HepG2 (cell line): Measurements from ENCODE around the gene PPP1R9A. TPM values are rescaled to one million over a fixed set of nuclear protein-coding genes. Genes with fewer than 3 reads are reported as not detected.

Source experiments
- ATAD3A ChIP-seq: sonication (generic); formaldehyde crosslinking; IDR thresholded peaks from 2 replicates; pipeline ENCODE4 v1.4.0; 2020; ENCODE audit warnings: missing genetic modification reagents
- IRX3 ChIP-seq: sonication (generic); formaldehyde crosslinking; IDR thresholded peaks from 2 replicates; pipeline ENCODE4 v1.8.1; 2023; ENCODE audit warnings: mild to moderate bottlenecking, low read depth, missing genetic modification reagents, borderline replicate concordance
- KDM4B ChIP-seq: sonication (generic); formaldehyde crosslinking; IDR thresholded peaks from 2 replicates; pipeline ENCODE4 v1.4.0; 2020; ENCODE audit warnings: missing genetic modification reagents
- KLF6 ChIP-seq: IDR thresholded peaks from 2 replicates; pipeline ENCODE4 v1.8.0; 2016; ENCODE audit warnings: missing biosample characterization, missing genetic modification reagents
- MYC ChIP-seq: sonication (generic); formaldehyde crosslinking; IDR thresholded peaks from 2 replicates; pipeline ENCODE4 v1.9.0; 2021; ENCODE audit warnings: missing genetic modification reagents, borderline replicate concordance
- NFYB ChIP-seq: sonication (generic); formaldehyde crosslinking; IDR thresholded peaks from 2 replicates; pipeline ENCODE4 v1.4.0; 2020; ENCODE audit warnings: missing genetic modification reagents
- PCBP1 ChIP-seq: fragments of 200-400 bp; formaldehyde crosslinking; IDR thresholded peaks from 2 replicates; pipeline ENCODE4 v1.6.1; 2017; ENCODE audit warnings: mild to moderate bottlenecking, low read depth, low read length, borderline replicate concordance
- PHB2 ChIP-seq: fragments of 450-650 bp; IDR thresholded peaks from 2 replicates; pipeline ENCODE4 v1.6.1; 2018; ENCODE audit not compliant: partially characterized antibody
- PPARG ChIP-seq: conservative IDR thresholded peaks from 2 replicates; pipeline ENCODE4 v1.6.1; 2016; ENCODE audit warnings: missing biosample characterization, missing genetic modification reagents
- SALL2 ChIP-seq: sonication (generic); formaldehyde crosslinking; IDR thresholded peaks from 2 replicates; pipeline ENCODE4 v1.8.1; 2023; ENCODE audit warnings: mild to moderate bottlenecking, missing genetic modification reagents, inconsistent platforms
- SETDB1 ChIP-seq: sonication (generic); formaldehyde crosslinking; IDR thresholded peaks from 2 replicates; pipeline ENCODE4 v1.5.1; 2020; ENCODE audit warnings: missing genetic modification reagents, mild to moderate bottlenecking, borderline replicate concordance
- TARDBP ChIP-seq: sonication (generic); formaldehyde crosslinking; IDR thresholded peaks from 2 replicates; pipeline ENCODE4 v1.8.0; 2022; ENCODE audit warnings: mild to moderate bottlenecking, missing genetic modification reagents
- TMF1 ChIP-seq: sonication (generic); formaldehyde crosslinking; IDR thresholded peaks from 2 replicates; pipeline ENCODE4 v1.8.1; 2022; ENCODE audit warnings: low read depth, missing genetic modification reagents
- ZBTB1 ChIP-seq: sonication (generic); formaldehyde crosslinking; IDR thresholded peaks from 2 replicates; pipeline ENCODE4 v1.4.0; 2020; ENCODE audit warnings: missing genetic modification reagents, borderline replicate concordance
- ZKSCAN5 ChIP-seq: sonication (generic); formaldehyde crosslinking; IDR thresholded peaks from 2 replicates; pipeline ENCODE4 v1.5.1; 2020; ENCODE audit warnings: mild to moderate bottlenecking, missing genetic modification reagents
- ZNF180 ChIP-seq: sonication (generic); formaldehyde crosslinking; IDR thresholded peaks from 2 replicates; pipeline ENCODE4 v1.4.0; 2020; ENCODE audit warnings: low read depth, missing genetic modification reagents, borderline replicate concordance
- ZNF292 ChIP-seq: sonication (generic); formaldehyde crosslinking; IDR thresholded peaks from 2 replicates; pipeline ENCODE4 v1.8.1; 2022; ENCODE audit warnings: mild to moderate bottlenecking, low read depth, missing genetic modification reagents, borderline replicate concordance
- ZNF3 ChIP-seq: IDR thresholded peaks from 2 replicates; pipeline ENCODE4 v1.7.0; 2017; ENCODE audit warnings: inconsistent platforms
- ZNF644 ChIP-seq: IDR thresholded peaks from 2 replicates; pipeline ENCODE4 v1.6.1; 2016; ENCODE audit warnings: low read depth
- ZNF678 ChIP-seq: sonication (generic); formaldehyde crosslinking; IDR thresholded peaks from 2 replicates; pipeline ENCODE4 v1.4.0; 2020; ENCODE audit warnings: mild to moderate bottlenecking, missing genetic modification reagents
- ZNF768 ChIP-seq: sonication (generic); formaldehyde crosslinking; IDR thresholded peaks from 2 replicates; pipeline ENCODE4 v1.4.0; 2020; ENCODE audit warnings: missing genetic modification reagents
- polyA plus RNA-seq, 8 experiments: library from polyadenylated mRNA; depleted of rRNA in 3 of 8; stranded (reverse) in 7 of 8; unstranded in 1 of 8; fragments of >200 nt; fragmentation: Illumina TruSeq in 4 of 8; extraction: Trizol in 4 of 8; gene quantifications; 2 replicates each; pipeline versions ENCODE4 v1.2.1 to v1.2.3, GENCODE V29; 2011 to 2016; ENCODE audit warnings: low read depth in 4 of 8, missing spikeins in 1 of 8, mixed read lengths in 1 of 8; ENCODE audit not compliant: insufficient read depth in 1 of 8
- total RNA-seq, 5 experiments: library from RNA; depleted of rRNA; stranded (reverse); fragments of >200 nt; fragmentation: Illumina TruSeq; extraction: Trizol; gene quantifications; 2 replicates each; pipeline ENCODE4 v1.2.3, GENCODE V29; 2016; ENCODE audit warnings: low read depth in 1 of 5
- TF ChIP-seq, protein P1 (sequence below): sonication (generic); formaldehyde crosslinking; IDR thresholded peaks from 2 replicates; pipeline ENCODE4 v1.4.0; 2020; ENCODE audit warnings: missing genetic modification reagents
- TF ChIP-seq, protein P2 (sequence below): sonication (generic); formaldehyde crosslinking; IDR thresholded peaks from 2 replicates; pipeline ENCODE4 v1.8.1; 2023; ENCODE audit warnings: mild to moderate bottlenecking, missing genetic modification reagents
- TF ChIP-seq, protein P3 (sequence below): sonication (generic); formaldehyde crosslinking; IDR thresholded peaks from 2 replicates; pipeline ENCODE4 v1.8.0; 2022; ENCODE audit warnings: missing genetic modification reagents, mild to moderate bottlenecking, inconsistent platforms, borderline replicate concordance
- TF ChIP-seq, protein P4 (sequence below): sonication (generic); formaldehyde crosslinking; IDR thresholded peaks from 2 replicates; pipeline ENCODE4 v1.8.0; 2022; ENCODE audit warnings: mild to moderate bottlenecking, missing genetic modification reagents, moderate library complexity
- TF ChIP-seq, protein P5 (sequence below): sonication (generic); formaldehyde crosslinking; IDR thresholded peaks from 2 replicates; pipeline ENCODE4 v1.4.0; 2020; ENCODE audit warnings: mild to moderate bottlenecking, missing genetic modification reagents

PPP1R9A gene
- total and polyA plus RNA-seq, 2 of the 13 experiments (the other 11 are each of a cell fraction or from before 2014, with no cell fraction given) = 11.4 to 31.9 TPM

DNA sequence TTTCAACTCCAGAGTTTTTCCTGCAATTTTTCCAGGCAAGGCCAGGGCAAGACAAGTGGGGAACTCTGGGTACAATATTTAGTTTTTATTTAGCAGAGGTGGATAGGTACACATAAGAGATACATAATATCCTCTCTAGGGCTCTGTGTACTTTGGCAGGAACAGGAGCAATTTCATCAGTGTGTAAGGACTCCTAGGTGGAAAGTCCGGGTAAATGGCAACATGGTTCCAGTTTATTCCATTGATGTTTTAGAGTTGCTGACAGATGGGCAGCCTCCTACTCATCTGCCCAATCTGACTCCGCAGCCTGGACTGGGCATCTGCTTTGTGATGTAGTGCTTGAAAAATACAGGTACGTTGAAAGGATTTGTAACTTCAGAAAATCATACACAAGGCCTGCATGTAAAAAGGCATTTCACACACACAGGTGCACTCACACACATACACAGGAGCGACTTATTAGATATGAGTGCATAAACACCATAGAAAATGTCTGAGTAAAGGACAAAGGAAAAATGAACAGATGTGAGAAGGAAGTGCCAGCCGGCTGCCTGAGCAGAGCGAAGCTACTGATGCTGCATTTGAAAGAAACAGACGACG is 411.2 kb downstream of the PPP1R9A start (continued):
- TF ChIP-seq, protein P1, sequence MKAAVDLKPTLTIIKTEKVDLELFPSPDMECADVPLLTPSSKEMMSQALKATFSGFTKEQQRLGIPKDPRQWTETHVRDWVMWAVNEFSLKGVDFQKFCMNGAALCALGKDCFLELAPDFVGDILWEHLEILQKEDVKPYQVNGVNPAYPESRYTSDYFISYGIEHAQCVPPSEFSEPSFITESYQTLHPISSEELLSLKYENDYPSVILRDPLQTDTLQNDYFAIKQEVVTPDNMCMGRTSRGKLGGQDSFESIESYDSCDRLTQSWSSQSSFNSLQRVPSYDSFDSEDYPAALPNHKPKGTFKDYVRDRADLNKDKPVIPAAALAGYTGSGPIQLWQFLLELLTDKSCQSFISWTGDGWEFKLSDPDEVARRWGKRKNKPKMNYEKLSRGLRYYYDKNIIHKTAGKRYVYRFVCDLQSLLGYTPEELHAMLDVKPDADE (CRISPR knock-in tag) = no peak
- TF ChIP-seq, protein P2, sequence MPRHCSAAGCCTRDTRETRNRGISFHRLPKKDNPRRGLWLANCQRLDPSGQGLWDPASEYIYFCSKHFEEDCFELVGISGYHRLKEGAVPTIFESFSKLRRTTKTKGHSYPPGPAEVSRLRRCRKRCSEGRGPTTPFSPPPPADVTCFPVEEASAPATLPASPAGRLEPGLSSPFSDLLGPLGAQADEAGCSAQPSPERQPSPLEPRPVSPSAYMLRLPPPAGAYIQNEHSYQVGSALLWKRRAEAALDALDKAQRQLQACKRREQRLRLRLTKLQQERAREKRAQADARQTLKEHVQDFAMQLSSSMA (CRISPR knock-in tag) = no peak
- TF ChIP-seq PCBP1 = no peak
- no peak for TF ChIP-seq SALL2
- TF ChIP-seq, protein P3, sequence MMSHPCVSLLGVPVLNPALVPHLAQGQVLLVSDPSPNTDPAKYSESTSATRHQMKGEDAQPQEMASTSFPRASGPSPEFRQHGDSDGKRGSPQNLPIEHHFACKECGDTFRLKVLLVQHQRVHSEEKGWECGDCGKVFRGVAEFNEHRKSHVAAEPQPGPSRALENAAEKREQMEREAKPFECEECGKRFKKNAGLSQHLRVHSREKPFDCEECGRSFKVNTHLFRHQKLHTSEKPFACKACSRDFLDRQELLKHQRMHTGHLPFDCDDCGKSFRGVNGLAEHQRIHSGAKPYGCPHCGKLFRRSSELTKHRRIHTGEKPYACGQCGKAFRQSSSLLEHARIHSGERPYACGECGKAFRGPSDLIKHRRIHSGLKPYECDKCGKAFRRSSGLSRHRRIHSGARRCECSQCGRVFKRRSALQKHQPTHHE (CRISPR knock-in tag) = no peak
- no peak for TF ChIP-seq KDM4B
- TF ChIP-seq ZNF180 (CRISPR knock-in tag) = no peak
- no peak for TF ChIP-seq NFYB
- TF ChIP-seq IRX3 (CRISPR knock-in tag) = no peak
- no peak for TF ChIP-seq KLF6 (CRISPR knock-in tag)
- no peak for TF ChIP-seq ZBTB1 (CRISPR knock-in tag)
- TF ChIP-seq MYC (CRISPR knock-in tag) = no peak
- TF ChIP-seq ZNF768 (CRISPR knock-in tag) = no peak
- no peak for TF ChIP-seq PPARG
- TF ChIP-seq ZNF678 (CRISPR knock-in tag) = no peak
- TF ChIP-seq ZKSCAN5 = no peak
- TF ChIP-seq TMF1 (CRISPR knock-in tag) = no peak
- TF ChIP-seq SETDB1 (CRISPR knock-in tag) = no peak
- TF ChIP-seq ZNF292 (CRISPR knock-in tag) = no peak
- TF ChIP-seq ZNF644 = peak; percentile 67; the same call in 1 of the 2 replicates
- no peak for TF ChIP-seq PHB2
- TF ChIP-seq, protein P4, sequence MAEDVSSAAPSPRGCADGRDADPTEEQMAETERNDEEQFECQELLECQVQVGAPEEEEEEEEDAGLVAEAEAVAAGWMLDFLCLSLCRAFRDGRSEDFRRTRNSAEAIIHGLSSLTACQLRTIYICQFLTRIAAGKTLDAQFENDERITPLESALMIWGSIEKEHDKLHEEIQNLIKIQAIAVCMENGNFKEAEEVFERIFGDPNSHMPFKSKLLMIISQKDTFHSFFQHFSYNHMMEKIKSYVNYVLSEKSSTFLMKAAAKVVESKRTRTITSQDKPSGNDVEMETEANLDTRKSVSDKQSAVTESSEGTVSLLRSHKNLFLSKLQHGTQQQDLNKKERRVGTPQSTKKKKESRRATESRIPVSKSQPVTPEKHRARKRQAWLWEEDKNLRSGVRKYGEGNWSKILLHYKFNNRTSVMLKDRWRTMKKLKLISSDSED (CRISPR knock-in tag) = no peak
- TF ChIP-seq TARDBP (CRISPR knock-in tag) = 0 out of 2 replicates have a peak, but pooled peaks have one; percentile 26
- no peak for TF ChIP-seq ZNF3
- TF ChIP-seq, protein P5, sequence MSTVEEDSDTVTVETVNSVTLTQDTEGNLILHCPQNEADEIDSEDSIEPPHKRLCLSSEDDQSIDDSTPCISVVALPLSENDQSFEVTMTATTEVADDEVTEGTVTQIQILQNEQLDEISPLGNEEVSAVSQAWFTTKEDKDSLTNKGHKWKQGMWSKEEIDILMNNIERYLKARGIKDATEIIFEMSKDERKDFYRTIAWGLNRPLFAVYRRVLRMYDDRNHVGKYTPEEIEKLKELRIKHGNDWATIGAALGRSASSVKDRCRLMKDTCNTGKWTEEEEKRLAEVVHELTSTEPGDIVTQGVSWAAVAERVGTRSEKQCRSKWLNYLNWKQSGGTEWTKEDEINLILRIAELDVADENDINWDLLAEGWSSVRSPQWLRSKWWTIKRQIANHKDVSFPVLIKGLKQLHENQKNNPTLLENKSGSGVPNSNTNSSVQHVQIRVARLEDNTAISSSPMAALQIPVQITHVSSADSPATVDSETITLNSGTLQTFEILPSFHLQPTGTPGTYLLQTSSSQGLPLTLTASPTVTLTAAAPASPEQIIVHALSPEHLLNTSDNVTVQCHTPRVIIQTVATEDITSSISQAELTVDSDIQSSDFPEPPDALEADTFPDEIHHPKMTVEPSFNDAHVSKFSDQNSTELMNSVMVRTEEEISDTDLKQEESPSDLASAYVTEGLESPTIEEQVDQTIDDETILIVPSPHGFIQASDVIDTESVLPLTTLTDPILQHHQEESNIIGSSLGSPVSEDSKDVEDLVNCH (CRISPR knock-in tag) = no peak
- no peak for TF ChIP-seq ATAD3A (CRISPR knock-in tag)
